Measurements from ENCODE around the gene ZNF90. TPM values are rescaled to one million over a fixed set of nuclear protein-coding genes. Genes with fewer than 3 reads are reported as not detected.
"Not testable (repeated sequence)": the region's sequence is repeated elsewhere in the genome, so short reads cannot be mapped to it uniquely, and the experiment has no call there.

Gene ZNF90
- total RNA-seq, 1 donor from 2014 or later = 5.8 TPM

DNA sequence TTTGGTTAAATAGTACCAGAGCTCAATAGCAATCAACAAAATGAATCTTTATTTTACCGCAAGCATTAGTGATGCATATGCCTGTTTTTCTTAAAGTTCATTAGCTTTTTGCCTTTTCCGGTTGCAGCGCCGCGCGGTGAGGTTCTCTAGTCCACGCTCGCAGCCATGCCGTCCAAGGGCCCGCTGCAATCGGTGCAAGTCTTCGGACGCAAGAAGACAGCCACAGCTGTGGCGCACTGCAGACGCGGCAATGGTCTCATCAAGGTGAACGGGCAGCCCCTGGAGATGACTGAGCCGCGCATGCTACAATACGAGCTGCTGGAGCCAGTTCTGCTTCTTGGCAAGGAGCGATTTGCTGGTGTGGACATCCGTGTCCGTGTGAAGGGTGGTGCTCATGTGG lies 47.1 kb downstream of the ZNF90 start:
- DNase-seq (ENCODE audit: low read depth) = no peak

DNA sequence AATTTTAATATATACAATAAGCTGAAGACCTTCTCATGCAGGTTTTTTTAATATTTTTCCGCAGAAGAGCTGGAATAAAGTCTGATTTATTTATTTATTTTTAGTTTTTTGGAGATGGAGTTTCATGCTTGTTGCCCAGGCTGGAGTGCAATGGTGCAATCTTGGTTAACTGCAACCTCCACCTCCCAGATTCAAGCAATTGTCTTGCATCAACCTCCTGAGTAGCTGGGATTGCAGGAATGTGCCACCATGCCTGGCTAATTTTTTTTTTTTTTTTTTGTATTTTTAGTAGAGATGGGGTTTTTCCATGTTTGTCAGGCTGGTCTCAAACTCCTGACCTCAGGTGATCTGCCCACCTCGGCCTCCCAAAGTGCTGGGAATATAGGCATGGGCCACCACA lies 55.1 kb downstream of the ZNF90 start:
- not testable (repeated sequence) for H3K27ac Mint-ChIP-seq (ENCODE audit: unreplicated experiment); H2AFZ ChIP-seq (ENCODE audit: low read depth, low read length); H3K79me2 ChIP-seq (ENCODE audit: insufficient read depth, low read length); H3K4me3 Mint-ChIP-seq (ENCODE audit: unreplicated experiment); H3K27me3 Mint-ChIP-seq (ENCODE audit: low read depth, unreplicated experiment); H3K27ac ChIP-seq (ENCODE audit: low read depth, low read length); H3K36me3 ChIP-seq (ENCODE audit: insufficient read depth, low read length); DNase-seq (ENCODE audit: low read depth); H3K27me3 ChIP-seq (ENCODE audit: insufficient read depth, low read length); H3K36me3 Mint-ChIP-seq (ENCODE audit: low read depth, unreplicated experiment); H3K4me1 Mint-ChIP-seq (ENCODE audit: low read depth, unreplicated experiment); H3K9ac ChIP-seq (ENCODE audit: low read length); H3K9me3 ChIP-seq (ENCODE audit: insufficient read depth, low read depth, low read length); H3K4me2 ChIP-seq (ENCODE audit: low read length); H3K4me1 ChIP-seq (ENCODE audit: insufficient read depth, low read length); H4K20me1 ChIP-seq (ENCODE audit: insufficient read depth, low read length); FAIRE-seq; H3K4me3 ChIP-seq (ENCODE audit: insufficient read depth, low read depth, low read length)
- H3K9me3 Mint-ChIP-seq (ENCODE audit: unreplicated experiment) = peaks cover 20% of the 10 kb centered on the region

More for the DNA sequence above, 47.1 kb downstream of the ZNF90 start:
- H3K4me1 ChIP-seq (ENCODE audit: insufficient read depth, low read length) = no peaks in the 10 kb centered on the region
- Mint-ChIP-seq H3K9me3 (ENCODE audit: unreplicated experiment) (peaks cover 34% of the 10 kb centered on the region), H3K4me1 (ENCODE audit: low read depth, unreplicated experiment) (no peaks in the 10 kb centered on the region), H3K27me3 (ENCODE audit: low read depth, unreplicated experiment) (no peaks in the 10 kb centered on the region), H3K4me3 (ENCODE audit: unreplicated experiment) (no peak overlapping the region), H3K27ac (ENCODE audit: unreplicated experiment) (no peak overlapping the region), H3K36me3 (ENCODE audit: low read depth, unreplicated experiment) (peaks cover 38% of the 10 kb centered on the region)
- no peak overlapping the region for H3K9ac ChIP-seq (ENCODE audit: low read length)
- no peak overlapping the region for H3K4me2 ChIP-seq (ENCODE audit: low read length)
- no peaks in the 10 kb centered on the region for H4K20me1 ChIP-seq (ENCODE audit: insufficient read depth, low read length)
- H2AFZ ChIP-seq (ENCODE audit: low read depth, low read length) = no peak overlapping the region
- no peaks in the 10 kb centered on the region for H3K79me2 ChIP-seq (ENCODE audit: insufficient read depth, low read length)
- no peak for TF ChIP-seq CTCF (IDR thresholded peaks at IDR 0.05; ENCODE audit: insufficient read depth, low read depth, low read length)
- no peak for TF ChIP-seq EZH2 (IDR thresholded peaks at IDR 0.05; ENCODE audit: insufficient read depth, low read length)
- FAIRE-seq = no peak
- H3K9me3 ChIP-seq (ENCODE audit: insufficient read depth, low read depth, low read length) = peaks cover 15% of the 10 kb centered on the region
- no peaks in the 10 kb centered on the region for H3K27me3 ChIP-seq (ENCODE audit: insufficient read depth, low read length)
- H3K36me3 ChIP-seq (ENCODE audit: insufficient read depth, low read length) = no peaks in the 10 kb centered on the region
- H3K27ac ChIP-seq (ENCODE audit: low read depth, low read length) = no peak overlapping the region
- H3K4me3 ChIP-seq (ENCODE audit: insufficient read depth, low read depth, low read length) = no peak overlapping the region

DNA sequence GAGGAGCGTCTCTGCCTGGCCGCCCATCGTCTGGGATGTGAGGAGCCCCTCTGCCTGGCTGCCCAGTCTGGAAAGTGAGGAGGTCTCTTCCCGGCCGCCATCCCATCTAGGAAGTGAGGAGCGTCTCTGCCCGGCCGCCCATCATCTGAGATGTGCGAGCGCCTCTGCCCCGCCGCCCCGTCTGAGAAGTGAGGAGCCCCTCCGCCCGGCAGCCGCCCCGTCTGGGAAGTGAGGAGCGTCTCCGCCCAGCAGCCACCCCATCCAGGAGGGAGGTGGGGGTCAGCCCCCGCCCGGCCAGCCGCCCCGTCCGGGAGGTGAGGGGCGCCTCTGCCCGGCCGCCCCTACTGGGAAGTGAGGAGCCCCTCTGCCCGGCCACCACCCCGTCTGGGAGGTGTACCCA lies 59.9 kb downstream of the ZNF90 start:
- DNase-seq (ENCODE audit: low read depth); H3K4me3 ChIP-seq (ENCODE audit: insufficient read depth, low read depth, low read length); H3K27me3 Mint-ChIP-seq (ENCODE audit: low read depth, unreplicated experiment); H3K27ac ChIP-seq (ENCODE audit: low read depth, low read length); H3K27me3 ChIP-seq (ENCODE audit: insufficient read depth, low read length); H3K4me3 Mint-ChIP-seq (ENCODE audit: unreplicated experiment); H3K36me3 ChIP-seq (ENCODE audit: insufficient read depth, low read length); H3K79me2 ChIP-seq (ENCODE audit: insufficient read depth, low read length); H3K27ac Mint-ChIP-seq (ENCODE audit: unreplicated experiment); H3K4me2 ChIP-seq (ENCODE audit: low read length); H3K9me3 ChIP-seq (ENCODE audit: insufficient read depth, low read depth, low read length); FAIRE-seq; H3K4me1 ChIP-seq (ENCODE audit: insufficient read depth, low read length); H3K4me1 Mint-ChIP-seq (ENCODE audit: low read depth, unreplicated experiment); H4K20me1 ChIP-seq (ENCODE audit: insufficient read depth, low read length); H2AFZ ChIP-seq (ENCODE audit: low read depth, low read length); H3K9ac ChIP-seq (ENCODE audit: low read length); H3K36me3 Mint-ChIP-seq (ENCODE audit: low read depth, unreplicated experiment): not testable (repeated sequence)
- H3K9me3 Mint-ChIP-seq (ENCODE audit: unreplicated experiment) = peaks cover 25% of the 10 kb centered on the region

All from astrocyte (in vitro differentiated cells and primary cell).